CD4-positive, alpha-beta T cell treated with Interleukin-21 for 1 hour (primary cell): Measurements from ENCODE around the gene FGF12.

Experiments used
- DNase-seq: peaks from one replicate; pipeline ENCODE4 v3.0.0-alpha.2; 2020

Gene FGF12

GRCh38 chr3:192675958-192676649, 51.2 kb downstream of the FGF12 start:
- no peak for DNase-seq

DNA sequence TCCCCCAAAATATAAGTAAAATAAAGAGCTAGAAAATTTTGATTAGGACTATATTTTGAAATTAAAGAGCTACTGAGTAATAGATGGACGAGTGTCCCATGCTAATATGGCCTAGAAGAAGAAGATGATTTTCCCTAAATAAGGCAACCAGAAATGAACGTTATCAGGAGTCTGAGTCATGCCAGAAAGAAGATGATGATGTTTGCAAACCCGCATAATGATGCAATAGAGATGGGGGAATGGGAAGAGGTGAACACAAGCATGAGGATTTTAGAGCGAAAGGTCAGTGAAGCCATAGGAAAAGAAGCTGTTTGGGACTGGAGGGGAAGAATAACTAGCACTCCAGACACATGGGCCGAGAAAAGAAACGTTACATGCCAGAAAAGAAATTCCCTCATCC, 71.7 kb downstream of the FGF12 start:
- DNase-seq = no peak

DNA sequence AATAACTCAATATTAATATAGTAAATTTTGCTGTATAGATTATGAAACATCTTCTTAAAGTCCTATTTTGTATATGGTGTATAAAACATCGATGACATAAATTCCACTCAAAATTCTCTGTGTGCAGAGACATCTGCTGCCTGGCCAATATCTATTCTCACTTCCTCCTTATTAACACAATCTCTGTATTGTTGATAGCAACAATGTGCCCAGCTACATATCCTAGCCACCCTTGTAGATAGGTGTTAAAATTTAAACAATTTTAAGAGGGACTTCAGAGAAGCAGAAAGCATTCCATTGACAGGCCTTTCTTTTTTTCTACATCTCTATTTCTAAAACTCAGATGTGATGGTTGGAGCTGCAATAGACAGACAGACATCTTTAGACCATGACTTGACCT, 72.3 kb downstream of the FGF12 start:
- no peak for DNase-seq

- no peak for DNase-seq
Observed at GRCh38 chr3:192653862-192654261, 73.5 kb downstream of the FGF12 start.

GRCh38 chr3:192652727-192653126, 74.6 kb downstream of the FGF12 start:
- no peak for DNase-seq

- DNase-seq = no peak
Observed at GRCh38 chr3:192651836-192652512, 75.4 kb downstream of the FGF12 start.

DNA sequence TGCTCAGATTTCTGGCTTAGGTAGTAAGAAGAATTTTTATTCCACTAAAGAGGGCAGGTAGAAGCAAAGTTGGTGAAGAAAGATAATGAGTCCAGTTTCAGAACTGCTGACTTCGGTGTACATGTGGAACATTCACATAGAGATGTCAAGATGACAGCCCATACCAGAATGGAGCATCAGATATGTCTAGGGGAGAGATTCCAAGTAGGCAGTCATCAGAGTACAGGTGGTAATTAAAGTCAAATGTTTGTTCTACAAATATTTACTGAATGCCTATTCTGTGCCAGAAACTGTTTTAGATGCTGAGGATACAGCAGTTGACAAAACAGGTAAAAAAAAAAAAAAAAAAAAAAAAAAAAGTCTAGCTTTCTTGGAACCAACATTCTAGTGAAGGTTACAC, 81.9 kb downstream of the FGF12 start:
- no peak for DNase-seq

GRCh38 chr3:192642651-192643050, 84.7 kb downstream of the FGF12 start:
- no peak for DNase-seq

- DNase-seq = no peak
Observed at GRCh38 chr3:192641919-192642318, 85.4 kb downstream of the FGF12 start.

- no peak for DNase-seq
Observed at GRCh38 chr3:192639987-192640386, 87.4 kb downstream of the FGF12 start.

- no peak for DNase-seq
Observed at GRCh38 chr3:192637803-192638202, 89.5 kb downstream of the FGF12 start.

DNA sequence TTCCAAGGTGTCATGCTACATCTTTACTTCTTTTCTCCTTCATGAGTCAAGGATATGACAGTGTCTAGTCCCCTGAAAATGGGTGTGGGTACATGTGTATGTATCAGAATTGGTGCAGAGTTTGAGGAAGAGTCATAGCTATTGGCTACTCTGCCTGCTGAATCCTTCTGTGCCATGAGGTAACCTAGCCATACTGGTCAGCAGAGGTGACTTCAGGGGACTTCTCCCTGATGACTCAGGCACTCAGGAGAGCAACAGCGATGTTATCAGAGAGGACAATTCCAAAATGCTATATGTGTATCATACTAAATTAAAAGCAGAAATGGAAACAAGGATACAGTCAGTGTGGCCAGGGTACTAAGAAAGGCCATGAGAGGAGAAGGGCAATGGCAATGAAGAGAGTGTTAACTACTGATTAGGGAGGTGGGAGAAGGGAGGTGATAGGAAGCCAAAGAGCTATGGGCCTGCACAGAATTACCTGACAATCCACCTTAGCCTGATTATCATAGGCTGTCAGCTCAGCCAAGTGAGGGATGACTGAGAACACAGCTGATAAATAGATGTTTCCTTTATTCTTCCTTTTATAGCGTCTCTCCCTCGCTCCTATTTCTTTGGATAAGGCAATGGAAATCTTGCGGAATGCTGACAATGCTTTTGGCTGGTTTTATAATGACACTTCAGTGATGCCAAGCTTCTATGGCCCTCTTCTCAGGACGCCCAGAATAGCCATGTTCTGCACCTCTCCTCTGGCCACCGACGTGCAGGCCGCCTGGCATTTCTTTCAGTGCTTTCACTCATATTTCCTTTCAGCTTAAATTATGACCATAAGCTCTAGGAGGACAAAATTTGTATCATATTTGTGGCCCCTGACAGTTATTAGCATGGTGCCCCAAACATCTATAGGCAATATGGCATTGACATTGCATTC, 90.6 kb downstream of the FGF12 start:
- no peak for DNase-seq

DNA sequence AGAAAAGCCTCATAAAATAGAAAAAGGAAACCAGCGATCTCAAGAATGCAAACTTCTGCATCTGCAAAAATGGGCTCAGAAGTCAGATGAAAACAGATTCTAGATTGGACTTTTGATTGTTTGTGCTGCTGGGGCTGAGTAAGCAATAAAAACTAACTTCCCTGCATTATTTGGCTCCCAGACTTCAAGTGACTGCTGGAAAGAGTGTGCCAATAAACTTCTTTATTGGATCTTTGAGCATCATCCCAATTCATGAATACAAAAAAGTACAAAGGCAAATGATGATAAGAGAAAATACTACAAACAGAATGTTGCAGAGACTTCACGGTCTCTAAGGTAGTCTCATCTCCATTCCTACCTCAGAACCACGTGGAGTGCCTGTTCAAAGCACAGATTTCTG, 97.9 kb downstream of the FGF12 start:
- no peak for DNase-seq

GRCh38 chr3:192621909-192622308, 105.4 kb downstream of the FGF12 start:
- DNase-seq = no peak

DNA sequence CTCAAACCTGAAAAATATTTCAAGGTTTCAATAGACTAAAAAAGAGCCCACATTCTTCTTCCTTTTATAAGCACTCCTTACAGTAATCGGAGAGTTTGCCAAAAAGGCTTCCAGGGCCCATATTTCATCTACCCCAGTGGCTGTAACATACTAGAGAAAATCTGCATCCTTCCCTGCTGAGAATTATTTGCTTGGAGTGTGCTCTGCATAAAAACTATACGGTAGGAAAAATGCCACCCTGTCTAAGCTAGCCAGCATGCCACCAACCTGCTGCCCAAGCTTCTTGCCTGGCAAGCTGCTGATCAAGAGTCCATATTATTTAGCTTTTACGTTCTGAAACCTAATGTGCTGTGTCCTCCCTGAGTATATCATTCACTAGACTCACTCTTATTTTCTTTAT, 107.1 kb downstream of the FGF12 start:
- DNase-seq = no peak

DNA sequence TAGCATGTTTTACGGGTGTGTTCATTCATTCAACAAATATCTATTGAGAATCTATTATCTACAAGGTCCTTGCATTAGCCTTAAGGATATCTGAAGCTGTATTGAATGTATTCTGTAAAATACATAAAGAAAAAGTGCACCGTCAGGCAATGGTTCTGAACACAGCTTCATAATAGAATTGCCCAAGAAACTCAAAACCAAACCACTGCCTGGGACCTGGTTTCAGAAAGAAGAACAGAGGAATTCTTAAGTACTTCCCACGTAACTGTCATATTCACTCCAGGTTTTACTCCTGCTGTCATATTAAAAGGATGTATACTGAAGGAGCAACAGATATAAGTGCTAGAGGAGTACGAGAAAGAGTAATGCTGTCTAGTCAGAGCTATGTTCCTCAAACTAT, 115.9 kb downstream of the FGF12 start:
- DNase-seq = no peak

- no peak for DNase-seq
Observed at GRCh38 chr3:192608726-192609600, 118.4 kb downstream of the FGF12 start.

DNA sequence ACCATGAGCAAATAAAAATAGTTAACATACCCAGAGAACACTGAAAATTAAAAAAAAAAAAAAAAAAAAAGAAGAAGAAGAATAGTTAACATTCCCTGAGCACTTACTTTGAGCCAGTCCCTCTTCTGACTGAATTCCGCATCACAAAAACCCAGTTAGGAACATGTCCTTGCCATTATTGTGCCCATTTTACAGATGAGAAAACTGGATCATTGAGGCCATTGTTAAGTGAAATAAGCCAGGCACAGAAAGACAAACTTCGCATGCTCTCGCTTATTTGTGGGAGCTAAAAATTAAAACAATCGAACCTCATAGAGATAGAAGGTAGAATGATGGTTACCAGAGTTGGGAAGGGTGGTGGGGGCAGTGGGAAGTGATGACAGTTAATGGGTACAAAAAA, 119.5 kb downstream of the FGF12 start:
- DNase-seq = no peak

DNA sequence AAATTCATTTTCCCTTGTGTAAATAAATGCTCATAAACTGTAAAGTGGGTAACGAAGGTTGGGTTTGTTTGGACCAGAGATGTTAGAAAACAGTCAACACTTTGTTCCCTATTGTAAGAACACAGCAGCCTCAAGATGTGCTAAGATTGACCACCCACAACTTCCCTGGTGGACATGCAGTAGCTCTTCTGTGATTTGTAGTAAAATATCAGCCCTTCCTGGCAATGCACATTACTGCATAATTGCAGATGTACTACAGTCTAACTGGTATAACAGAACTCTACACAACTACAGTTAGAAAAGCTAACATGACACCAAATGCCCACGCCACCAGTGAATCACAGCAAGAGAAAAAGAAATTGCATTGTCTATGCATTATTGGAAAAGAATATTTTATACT, 129.4 kb downstream of the FGF12 start:
- no peak for DNase-seq

DNA sequence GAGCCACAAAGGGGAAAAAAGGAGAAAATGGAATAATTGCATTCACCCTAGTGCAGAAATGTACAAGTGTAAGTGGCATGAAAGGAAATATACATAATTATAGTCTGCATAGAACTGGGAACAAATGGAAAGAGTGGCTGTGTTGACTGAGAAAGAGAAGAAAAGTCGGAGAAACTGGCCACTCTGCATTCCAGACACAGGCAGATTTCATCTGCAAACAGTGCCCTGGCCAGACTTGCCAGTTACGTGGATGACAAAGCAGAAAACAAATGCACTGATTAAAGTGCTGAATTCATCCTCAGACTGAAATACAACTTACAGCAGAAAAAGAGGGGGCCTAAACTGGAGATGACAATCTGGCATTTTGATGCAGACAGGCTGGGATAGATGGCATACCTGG, 129.8 kb downstream of the FGF12 start:
- no peak for DNase-seq

DNA sequence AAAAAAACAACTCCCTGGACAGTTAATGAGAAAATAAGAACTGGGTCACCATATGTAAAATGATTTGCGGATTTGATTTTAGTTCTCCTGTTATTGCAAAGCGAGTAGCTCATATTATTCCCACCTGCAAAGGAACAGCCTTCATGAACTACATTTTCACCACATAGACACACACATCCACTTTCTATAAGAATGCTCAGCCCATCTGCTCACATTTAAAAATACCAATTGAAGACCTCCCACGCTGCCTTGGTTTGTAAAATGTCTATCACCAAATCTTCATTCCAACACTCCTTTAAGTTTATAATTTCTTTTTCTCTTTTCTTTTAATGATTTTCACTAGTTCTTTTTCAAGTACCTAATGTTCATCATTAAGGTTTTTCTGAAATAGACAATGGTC, 148.6 kb downstream of the FGF12 start:
- no peak for DNase-seq

DNA sequence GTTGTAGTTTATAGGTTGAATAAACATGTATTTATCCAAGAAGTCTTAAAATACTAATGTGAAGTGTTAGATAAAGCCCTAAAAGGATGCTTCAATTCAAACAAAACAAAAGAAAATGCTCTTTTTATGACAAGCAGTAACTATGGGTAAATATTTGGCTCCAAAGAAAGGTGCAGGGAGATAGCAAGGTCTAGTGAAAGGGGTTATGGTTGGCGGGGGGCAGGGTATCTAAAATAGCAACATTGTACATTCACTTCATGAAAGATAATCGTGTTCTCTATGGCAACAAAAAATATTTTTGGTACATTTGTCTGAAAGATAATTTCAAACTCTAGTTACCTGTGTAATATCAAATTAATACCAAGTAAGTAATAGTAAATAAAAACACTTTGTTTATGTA, 149.5 kb downstream of the FGF12 start:
- no peak for DNase-seq

DNA sequence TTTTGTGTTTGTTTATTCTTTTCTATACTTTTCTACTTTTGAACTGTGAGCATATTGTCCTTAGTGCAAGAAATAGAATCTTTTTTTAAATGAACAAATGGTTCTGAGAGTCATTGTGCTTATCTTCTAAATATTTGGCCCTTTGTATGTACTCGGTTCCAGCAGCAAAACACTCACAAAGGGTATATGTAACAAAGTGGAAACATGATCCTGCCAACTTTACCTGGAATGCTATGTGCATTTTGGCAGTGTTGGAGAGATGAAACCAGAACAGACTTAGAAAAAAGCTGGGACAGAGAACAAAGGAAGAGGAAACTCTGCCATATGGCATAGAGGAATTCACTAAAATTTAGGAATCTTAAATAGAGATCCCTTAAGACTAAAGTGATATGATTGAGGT, 150.1 kb downstream of the FGF12 start:
- no peak for DNase-seq
